Neural cell (in vitro differentiated cells): ENCODE measurements around the gene ZNF608.

Experiments
- CTCF ChIP-seq: fragments of 450-650 bp; IDR thresholded peaks from 2 replicates; pipeline ENCODE4 v1.5.1; 2014; ENCODE audit warnings: antibody characterized with exemption, mild to moderate bottlenecking, moderate library complexity; ENCODE audit not compliant: poor library complexity, severe bottlenecking
- EZH2 ChIP-seq: fragments of 200-600, 300-800 bp; shearing (Covaris generic), sonication (generic); IDR thresholded peaks from 2 replicates; pipeline ENCODE4 v1.6.1; 2014; ENCODE audit warnings: antibody characterized with exemption, low read length, borderline replicate concordance, mild to moderate bottlenecking; ENCODE audit not compliant: insufficient read depth, poor library complexity, severe bottlenecking
- TAF1 ChIP-seq: IDR thresholded peaks from 2 replicates; pipeline ENCODE4 v1.6.1; 2012; ENCODE audit warnings: low read depth

GRCh38 chr5:124783285-124783684 lies 36.8 kb upstream of the ZNF608 start:
- TF ChIP-seq TAF1 = no peak
- TF ChIP-seq CTCF = no peak
- no peak for TF ChIP-seq EZH2
